Coronary artery (tissue), 2 donors: Measurements from ENCODE around the gene FNBP1L.

Experiments used
- DNase-seq: peaks from one replicate; pipeline ENCODE4 v3.0.0-alpha.2; 2017; ENCODE audit warnings: low spot score
- H3K27ac ChIP-seq, 2 donors: fragments of 200-600 bp; sonication (generic); one replicate each; pipeline ENCODE4 v1.5.1; 2016 to 2019
- H3K4me3 ChIP-seq: fragments of 200-600 bp; sonication (generic); 2 replicates; pipeline ENCODE4 v1.5.1; 2016; ENCODE audit warnings: mild to moderate bottlenecking, moderate library complexity
- CTCF ChIP-seq: fragments of 200-600 bp; sonication (generic); IDR thresholded peaks from one replicate; pipeline ENCODE4 v1.5.1; 2019; ENCODE audit warnings: antibody characterized with exemption

FNBP1L gene

DNA sequence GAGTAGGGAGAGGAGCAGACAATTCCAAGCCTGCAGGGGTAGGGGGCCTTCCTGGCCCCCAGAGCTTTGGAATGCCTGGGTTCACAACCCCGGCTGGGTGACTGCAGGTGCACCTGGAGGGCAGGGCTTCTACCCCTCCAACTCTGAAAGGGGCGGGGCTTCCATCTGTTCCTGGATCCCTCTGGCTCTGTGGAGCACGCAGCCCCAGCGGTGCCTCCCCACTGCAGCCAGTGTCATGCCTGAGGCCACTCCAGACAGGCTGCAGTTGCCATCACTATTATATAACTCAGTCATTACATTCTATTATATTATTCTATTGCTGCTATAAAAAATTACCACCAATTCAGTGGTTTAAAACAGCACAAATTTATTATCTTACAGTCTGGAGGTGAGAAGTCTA, 12.5 kb upstream of the FNBP1L start:
- H3K4me3 ChIP-seq = no peak overlapping the region
- DNase-seq = no peak
- no peak overlapping the region for H3K27ac ChIP-seq
- TF ChIP-seq CTCF = no peak

DNA sequence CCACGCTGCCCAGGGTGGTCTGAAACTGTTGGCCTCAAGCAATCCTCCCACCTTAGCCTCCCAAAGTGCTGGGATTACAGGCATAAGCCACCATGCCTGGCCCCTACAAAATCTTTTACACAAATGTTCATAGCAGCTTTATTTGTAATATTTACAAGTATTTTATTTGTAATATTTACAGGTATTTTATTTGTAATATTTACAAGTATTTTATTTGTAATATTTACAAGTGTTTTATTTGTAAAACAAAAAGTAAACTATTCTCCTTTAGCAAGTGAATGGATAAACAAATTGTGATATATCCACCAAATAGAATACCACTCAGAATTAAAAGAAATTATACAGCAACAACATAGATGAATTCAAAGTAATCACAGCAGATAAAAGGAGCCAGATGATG, 11.4 kb upstream of the FNBP1L start:
- Histone ChIP-seq H3K4me3 (no peak overlapping the region), H3K27ac (no peak overlapping the region)
- TF ChIP-seq CTCF = no peak
- DNase-seq = no peak

DNA sequence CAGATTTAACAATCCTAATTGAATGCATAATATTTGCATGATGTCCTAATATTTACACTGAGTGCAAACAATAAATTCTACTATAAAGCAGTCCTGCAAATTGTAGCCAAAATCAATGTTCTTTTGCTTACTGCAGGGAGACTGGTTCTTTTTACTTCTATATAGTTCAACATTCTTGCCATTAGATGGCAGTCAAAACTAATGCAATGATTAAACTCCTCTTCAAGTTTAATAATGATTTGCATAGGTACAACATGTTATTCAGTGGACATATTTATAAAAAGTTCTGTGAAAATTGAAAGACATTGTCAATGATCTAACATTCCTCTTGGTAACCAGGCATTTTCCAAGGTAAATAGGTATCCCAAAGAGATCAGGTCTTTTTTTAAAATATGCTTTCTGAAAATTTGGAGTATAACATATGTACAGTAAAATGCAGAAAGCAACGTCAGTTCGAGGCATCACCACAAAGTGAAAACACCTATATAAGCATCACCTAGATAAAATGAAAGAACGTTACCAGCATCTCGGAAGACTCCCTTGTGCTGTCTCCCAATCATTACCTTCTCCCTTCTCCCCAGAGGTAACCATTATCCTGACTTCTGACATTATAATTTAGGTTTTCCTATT, 9.8 kb upstream of the FNBP1L start:
- Histone ChIP-seq H3K27ac (no peak overlapping the region), H3K4me3 (no peak overlapping the region)
- TF ChIP-seq CTCF = peak; percentile 37
- no peak for DNase-seq

DNA sequence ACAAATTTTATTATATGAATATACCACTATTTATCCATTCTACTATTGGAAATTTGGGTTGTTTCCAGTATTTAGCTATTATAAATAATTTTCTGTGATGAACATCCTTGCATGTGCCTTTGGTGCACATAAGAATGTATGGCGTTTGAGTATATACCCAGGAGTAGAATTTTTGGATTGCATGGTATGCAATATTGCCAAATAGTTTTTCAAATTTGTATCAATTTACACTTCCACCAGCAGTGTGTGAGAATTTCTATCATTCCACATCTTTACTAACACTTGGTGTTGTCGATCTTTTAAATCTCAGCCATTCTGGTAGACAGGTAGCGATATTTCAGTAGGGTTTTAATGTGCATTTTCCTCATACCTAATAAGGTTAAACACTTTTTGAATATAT, 9.2 kb upstream of the FNBP1L start:
- H3K4me3 ChIP-seq = no peak overlapping the region
- no peak for TF ChIP-seq CTCF
- DNase-seq = no peak
- no peak overlapping the region for H3K27ac ChIP-seq

DNA sequence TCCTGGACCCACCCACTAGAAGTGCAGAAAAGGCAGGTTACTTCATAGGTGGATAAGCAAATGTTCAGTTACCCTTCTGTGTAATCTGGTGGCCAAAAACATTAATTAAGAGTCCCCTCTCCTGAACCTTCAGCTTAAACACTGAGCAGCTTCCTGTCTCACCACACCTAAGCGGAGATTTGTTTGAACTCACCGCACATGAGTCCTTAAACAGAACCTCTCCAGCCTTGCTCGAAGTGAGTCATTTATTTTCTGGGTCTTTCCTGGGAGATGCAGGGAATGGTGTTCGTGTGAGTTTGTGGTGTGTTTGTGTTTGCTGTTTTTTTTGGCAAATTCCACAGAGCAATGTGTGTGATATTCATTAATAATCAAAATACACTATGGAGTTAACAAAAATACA, 7.6 kb upstream of the FNBP1L start:
- TF ChIP-seq CTCF = no peak
- H3K4me3 ChIP-seq = no peak overlapping the region
- no peak for DNase-seq
- no peak overlapping the region for H3K27ac ChIP-seq

DNA sequence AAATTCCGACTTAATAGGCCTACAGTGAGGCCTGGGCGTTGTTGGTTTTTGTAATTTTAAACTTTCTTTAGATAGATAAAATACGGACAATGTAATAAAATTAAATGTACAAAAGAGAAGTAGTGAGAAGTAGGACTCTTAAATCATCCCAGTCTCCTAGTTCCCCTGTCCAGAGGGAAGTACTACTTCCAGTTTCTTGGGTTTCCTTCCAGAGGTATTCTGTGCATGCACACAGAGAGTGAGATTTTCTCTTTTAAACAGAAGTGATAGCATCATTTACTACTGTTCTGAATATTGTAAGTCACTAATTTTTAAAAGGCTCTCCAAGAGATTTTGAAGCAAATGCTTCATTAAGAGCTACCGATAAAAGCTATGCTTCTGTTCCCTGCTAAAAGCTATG, 7.2 kb upstream of the FNBP1L start:
- TF ChIP-seq CTCF = no peak
- Histone ChIP-seq H3K4me3 (no peak overlapping the region), H3K27ac (no peak overlapping the region)
- DNase-seq = no peak

GRCh38 chr1:93441589-93441988, 6.3 kb upstream of the FNBP1L start:
- no peak for DNase-seq
- H3K27ac ChIP-seq = no peak overlapping the region
- TF ChIP-seq CTCF = no peak

More at GRCh38 chr1:93441589-93441988, 6.3 kb upstream of the FNBP1L start:
- H3K4me3 ChIP-seq = no peak overlapping the region
